Thyroid gland (tissue), 4 donors: ENCODE results near the gene ATXN1. TPM values are rescaled to one million over a fixed set of nuclear protein-coding genes. Genes with fewer than 3 reads are reported as not detected.

Experiments used
- DNase-seq, 2 donors: peaks; one replicate each; pipeline ENCODE4 v3.0.0-alpha.2; 2019
- H3K27ac ChIP-seq, 3 donors: fragments of 200-600 bp; sonication (generic); 1 replicate in 2 of 3; 2 replicates in 1 of 3; pipeline ENCODE4 v1.5.1; 2016 to 2019; ENCODE audit warnings: mild to moderate bottlenecking in 1 of 3, moderate library complexity in 1 of 3
- H3K27me3 ChIP-seq: fragments of 200-600 bp; sonication (generic); one replicate; pipeline ENCODE4 v1.5.1; 2019
- H3K36me3 ChIP-seq, 2 donors: fragments of 200-600 bp; sonication (generic); one replicate each; pipeline ENCODE4 v1.5.1; 2016 to 2019
- H3K4me1 ChIP-seq, 2 donors: fragments of 200-600 bp; sonication (generic); one replicate each; pipeline ENCODE4 v1.5.1; 2017 to 2019
- H3K4me3 ChIP-seq, 3 donors: fragments of 200-600 bp; sonication (generic); replicated peaks in 1 of 3; 1 replicate in 2 of 3; 2 replicates in 1 of 3; pipeline ENCODE4 v1.5.1; 2016; ENCODE audit warnings: mild to moderate bottlenecking in 1 of 3
- H3K9me3 ChIP-seq: fragments of 200-600 bp; sonication (generic); one replicate; pipeline ENCODE4 v1.5.1; 2017
- POLR2A ChIP-seq, 2 donors: fragments of 450-650 bp; IDR thresholded peaks; one replicate each; pipeline ENCODE4 v1.6.1; 2017; ENCODE audit warnings: antibody characterized with exemption in 2 of 2, mild to moderate bottlenecking in 2 of 2, moderate library complexity in 1 of 2
- WGBS, 2 donors: methylation state at CpG; one replicate each; pipeline ENCODE4 v1.1.5; 2017; 5-methylcytosine and 5-hydroxymethylcytosine counted together
- intact Hi-C: fragments of 100-400 bp; cut with DNase I; formaldehyde crosslinking; loops from one replicate; pipeline ENCODE4 v1.15.1; 2023
- total RNA-seq, 4 donors: library from RNA; depleted of rRNA; stranded (reverse); fragments of >200 nt; gene quantifications; one replicate each; pipeline ENCODE4 v1.2.3, GENCODE V29; 2016
- TF ChIP-seq, protein P1 (sequence below), 6 experiments: fragments of 200-600 bp in 3 of 6; fragments of 450-650 bp in 3 of 6; sonication (generic) in 3 of 6; IDR thresholded peaks; one replicate each; pipeline ENCODE4 v1.5.1; 2016 to 2019; ENCODE audit warnings: antibody characterized with exemption in 6 of 6, mild to moderate bottlenecking in 2 of 6, inconsistent platforms in 1 of 6, moderate library complexity in 1 of 6

ATXN1 gene
- total RNA-seq, 4 donors from 2014 or later, result 62.1 to 88.1 (median 83.0) TPM

DNA sequence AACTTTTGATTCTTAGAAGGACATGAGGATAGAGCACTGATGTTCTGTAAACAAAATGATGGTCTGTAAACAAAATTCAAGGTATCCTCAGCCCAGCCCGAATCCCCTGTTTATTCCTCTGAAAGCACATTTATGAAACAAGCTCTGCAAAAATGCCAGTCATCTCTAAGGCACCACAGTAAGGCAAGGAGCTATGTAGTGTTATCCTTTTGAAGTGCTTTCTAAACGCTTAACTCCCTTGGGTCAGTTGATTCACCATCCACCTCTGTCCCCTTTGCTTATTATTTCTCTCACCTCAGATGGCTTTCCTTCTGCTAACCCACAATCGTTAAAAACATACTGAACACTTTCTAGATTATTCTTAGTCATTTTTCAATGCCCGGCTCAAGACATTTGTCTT lies 93.8 kb downstream of the ATXN1 start:
- H3K4me3 ChIP-seq, result no peak overlapping the region
- H3K9me3 ChIP-seq, result no peaks in the 10 kb centered on the region
- peaks cover 26 to 31% of the 10 kb centered on the region in 2 donors for H3K4me1 ChIP-seq
- 75 to 79% methylated on average over 4 of the region's 4 CpGs for WGBS, 2 donors
- no peak for DNase-seq
- no peaks in the 10 kb centered on the region for H3K27me3 ChIP-seq
- intact Hi-C loops, result no loop called here
- TF ChIP-seq POLR2A (IDR thresholded peaks at IDR 0.05), result no peak
- TF ChIP-seq, protein P1, sequence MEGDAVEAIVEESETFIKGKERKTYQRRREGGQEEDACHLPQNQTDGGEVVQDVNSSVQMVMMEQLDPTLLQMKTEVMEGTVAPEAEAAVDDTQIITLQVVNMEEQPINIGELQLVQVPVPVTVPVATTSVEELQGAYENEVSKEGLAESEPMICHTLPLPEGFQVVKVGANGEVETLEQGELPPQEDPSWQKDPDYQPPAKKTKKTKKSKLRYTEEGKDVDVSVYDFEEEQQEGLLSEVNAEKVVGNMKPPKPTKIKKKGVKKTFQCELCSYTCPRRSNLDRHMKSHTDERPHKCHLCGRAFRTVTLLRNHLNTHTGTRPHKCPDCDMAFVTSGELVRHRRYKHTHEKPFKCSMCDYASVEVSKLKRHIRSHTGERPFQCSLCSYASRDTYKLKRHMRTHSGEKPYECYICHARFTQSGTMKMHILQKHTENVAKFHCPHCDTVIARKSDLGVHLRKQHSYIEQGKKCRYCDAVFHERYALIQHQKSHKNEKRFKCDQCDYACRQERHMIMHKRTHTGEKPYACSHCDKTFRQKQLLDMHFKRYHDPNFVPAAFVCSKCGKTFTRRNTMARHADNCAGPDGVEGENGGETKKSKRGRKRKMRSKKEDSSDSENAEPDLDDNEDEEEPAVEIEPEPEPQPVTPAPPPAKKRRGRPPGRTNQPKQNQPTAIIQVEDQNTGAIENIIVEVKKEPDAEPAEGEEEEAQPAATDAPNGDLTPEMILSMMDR (IDR thresholded peaks at IDR 0.05), result no peak
- H3K36me3 ChIP-seq, result no peaks in the 10 kb centered on the region
- H3K27ac ChIP-seq, result no peak overlapping the region

DNA sequence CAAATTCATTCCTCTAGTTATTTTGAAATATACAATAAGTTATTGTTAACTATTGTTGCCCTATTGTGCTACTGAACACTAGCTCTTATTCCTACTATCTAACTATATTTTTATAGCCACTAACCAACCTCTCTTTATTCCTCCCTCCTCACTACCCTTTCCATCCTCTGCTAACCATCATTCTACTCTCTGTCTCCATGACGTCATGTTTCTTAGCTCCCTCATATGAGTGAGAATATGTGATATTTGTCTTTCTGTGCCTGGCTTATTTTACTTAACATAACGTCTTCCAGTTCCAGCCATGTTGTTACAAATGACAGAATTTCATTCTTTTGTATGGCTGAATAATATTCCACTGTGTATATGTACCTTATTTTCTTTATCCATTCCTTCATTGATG lies 95.3 kb downstream of the ATXN1 start:
- peaks cover 19 to 20% of the 10 kb centered on the region in 2 donors for H3K4me1 ChIP-seq
- no peaks in the 10 kb centered on the region for H3K9me3 ChIP-seq
- no peak for DNase-seq
- no peak overlapping the region for H3K27ac ChIP-seq
- no peaks in the 10 kb centered on the region for H3K36me3 ChIP-seq
- no peak overlapping the region for H3K4me3 ChIP-seq
- intact Hi-C loops, result no loop called here
- TF ChIP-seq, protein P1 (IDR thresholded peaks at IDR 0.05), result no peak
- TF ChIP-seq POLR2A (IDR thresholded peaks at IDR 0.05), result no peak
- H3K27me3 ChIP-seq, result no peaks in the 10 kb centered on the region
- 96% methylated on average over 2 of the region's 2 CpGs for WGBS, 2 donors

DNA sequence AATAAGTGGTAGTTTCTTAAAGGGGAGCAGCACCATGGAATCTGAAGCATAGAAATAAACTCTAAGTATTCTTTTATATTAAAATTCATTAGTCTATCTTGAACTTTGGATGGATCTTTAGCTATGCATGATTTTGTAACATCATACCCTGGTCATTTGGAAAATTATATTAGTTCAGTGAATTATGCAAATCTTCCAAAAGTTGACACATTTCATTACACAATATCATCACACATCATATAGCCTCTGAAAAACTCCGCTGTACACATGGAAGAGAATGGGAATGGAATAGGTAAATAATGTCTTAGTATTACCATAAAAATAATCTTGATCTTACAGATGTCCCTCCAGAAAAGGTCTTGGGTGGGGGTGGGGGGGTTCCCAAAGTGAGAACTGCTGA lies 96.1 kb downstream of the ATXN1 start:
- 97 to 100% methylated on average over 1 of the region's 1 CpG for WGBS, 2 donors
- intact Hi-C loops, result no loop called here
- no peak for DNase-seq

DNA sequence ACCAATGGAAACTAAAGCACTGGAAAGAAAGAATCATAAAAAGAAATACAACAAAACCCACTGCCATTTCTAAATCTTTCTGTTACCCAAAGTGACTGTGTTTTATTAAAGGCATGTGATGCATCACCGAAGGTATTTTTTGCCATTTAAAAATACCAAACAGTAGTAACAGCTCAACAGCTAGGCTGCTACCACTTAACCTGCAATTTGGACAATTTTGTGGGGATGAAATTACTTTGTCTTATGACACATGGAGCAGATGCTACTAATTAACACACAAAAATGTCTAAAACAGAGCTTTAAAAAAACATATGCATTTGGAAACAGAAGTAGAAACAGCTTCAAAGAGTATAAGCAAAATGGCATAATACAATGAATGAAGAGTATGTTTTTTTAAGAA lies 97.4 kb downstream of the ATXN1 start:
- H3K27me3 ChIP-seq, result no peaks in the 10 kb centered on the region
- DNase-seq, result no peak
- TF ChIP-seq, protein P1 (IDR thresholded peaks at IDR 0.05), result no peak
- no peak for TF ChIP-seq POLR2A (IDR thresholded peaks at IDR 0.05)
- H3K4me3 ChIP-seq, result no peak overlapping the region
- H3K27ac ChIP-seq, result no peak overlapping the region
- whole genome bisulfite sequencing, 2 donors, result 92 to 97% methylated on average over 1 of the region's 1 CpG
- intact Hi-C loops, result no loop called here
- H3K9me3 ChIP-seq, result no peaks in the 10 kb centered on the region
- no peaks in the 10 kb centered on the region for H3K36me3 ChIP-seq
- H3K4me1 ChIP-seq, result peaks cover 0 to 2% of the 10 kb centered on the region in 2 donors

More for the DNA sequence above, 96.1 kb downstream of the ATXN1 start:
- Histone ChIP-seq H3K4me3 (no peak overlapping the region), H3K27me3 (no peaks in the 10 kb centered on the region), H3K4me1 (peaks cover 12 to 13% of the 10 kb centered on the region in 2 donors), H3K27ac (no peak overlapping the region), H3K9me3 (no peaks in the 10 kb centered on the region), H3K36me3 (no peaks in the 10 kb centered on the region)
- TF ChIP-seq, protein P1 (IDR thresholded peaks at IDR 0.05), result no peak
- no peak for TF ChIP-seq POLR2A (IDR thresholded peaks at IDR 0.05)

DNA sequence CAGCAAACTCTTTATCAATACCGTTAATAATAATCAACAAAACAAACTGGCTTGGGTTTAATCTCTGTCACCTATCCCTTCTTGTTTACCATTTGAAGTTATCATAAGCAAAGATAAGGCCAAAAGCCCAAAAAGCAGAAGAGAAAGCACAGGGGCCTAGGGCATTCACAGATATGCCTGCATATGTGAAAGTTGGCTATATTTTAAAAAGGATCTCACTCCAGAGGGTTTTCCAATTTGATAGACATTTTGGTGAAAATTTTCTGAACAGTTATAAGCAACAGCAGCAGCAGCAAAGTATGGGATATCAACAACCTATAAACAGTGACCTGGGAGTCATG lies 101.1 kb downstream of the ATXN1 start:
- Histone ChIP-seq H3K27ac (no peak overlapping the region), H3K36me3 (no peaks in the 10 kb centered on the region), H3K27me3 (no peaks in the 10 kb centered on the region), H3K4me1 (peaks cover 0 to 8% of the 10 kb centered on the region in 2 donors), H3K4me3 (no peak overlapping the region), H3K9me3 (no peaks in the 10 kb centered on the region)
- TF ChIP-seq, protein P1 (IDR thresholded peaks at IDR 0.05), result no peak
- no peak for TF ChIP-seq POLR2A (IDR thresholded peaks at IDR 0.05)
- WGBS, 2 donors, result 72 to 79% methylated on average over 1 of the region's 1 CpG
- no peak for DNase-seq
- intact Hi-C loops, result no loop called here
